Amniotic epithelial cell (primary cell): ENCODE measurements around the gene AHDC1.

ENCODE experiments used
- DNase-seq: peaks from one replicate; pipeline ENCODE4 v3.0.0-alpha.2; 2010; ENCODE audit warnings: low read depth

AHDC1 gene

DNA sequence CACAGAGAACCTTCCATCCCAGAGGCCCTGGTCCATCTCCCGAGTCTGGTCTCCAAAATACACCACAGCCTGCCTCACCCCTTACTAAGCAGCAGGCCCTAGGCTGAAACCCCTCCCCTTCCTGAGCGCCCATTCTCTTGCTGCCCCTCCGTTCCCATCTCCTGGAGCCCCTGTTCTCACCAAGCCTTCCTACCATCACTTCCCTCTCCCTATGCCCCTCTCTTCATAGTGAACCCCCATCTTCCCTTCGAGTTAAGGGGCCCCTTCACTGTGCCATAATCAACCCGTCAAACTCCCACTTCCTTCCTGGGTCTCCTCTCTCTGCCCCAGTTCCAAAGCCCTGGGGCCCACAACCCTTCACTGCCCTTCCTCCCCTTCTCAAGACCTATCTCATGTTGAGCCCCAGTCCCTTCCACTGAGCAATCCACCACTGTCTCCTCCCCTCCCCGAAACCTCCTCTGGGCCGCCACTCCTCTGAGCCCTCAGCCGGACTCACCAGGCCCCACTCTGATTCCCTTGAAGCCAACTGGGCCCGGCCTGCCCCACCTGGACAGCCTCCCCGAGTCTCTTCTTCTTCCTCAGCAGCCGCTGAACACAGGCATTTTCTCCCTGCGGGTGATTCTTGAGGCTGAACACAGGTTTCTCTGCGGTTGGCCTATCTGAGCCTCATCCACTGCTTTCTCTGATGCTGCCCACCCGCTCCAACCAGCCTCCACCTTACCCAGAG is 71.8 kb downstream of the AHDC1 start:
- DNase-seq: no peak

DNA sequence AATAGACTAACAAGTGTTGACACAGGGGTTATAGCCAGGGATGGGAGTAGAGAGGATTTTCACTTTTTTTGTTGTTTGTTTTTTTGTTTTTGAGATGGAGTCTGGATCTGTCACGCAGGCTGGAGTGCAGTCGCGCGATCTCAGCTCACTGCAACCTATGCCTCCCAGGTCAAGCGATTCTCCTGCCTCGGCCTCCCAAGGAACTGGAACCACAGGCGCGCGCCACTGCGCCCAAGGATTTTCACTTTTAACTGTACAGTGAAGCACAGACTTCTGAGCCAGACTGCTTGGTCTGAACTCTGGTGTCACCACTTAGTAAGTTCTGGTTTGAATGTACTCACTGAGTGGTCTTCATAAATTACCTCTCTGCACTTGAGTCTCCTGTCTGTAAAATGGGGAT is 73.8 kb downstream of the AHDC1 start:
- no peak for DNase-seq

- no peak for DNase-seq
Observed at GRCh38 chr1:27529704-27530018, 74.3 kb downstream of the AHDC1 start.

DNA sequence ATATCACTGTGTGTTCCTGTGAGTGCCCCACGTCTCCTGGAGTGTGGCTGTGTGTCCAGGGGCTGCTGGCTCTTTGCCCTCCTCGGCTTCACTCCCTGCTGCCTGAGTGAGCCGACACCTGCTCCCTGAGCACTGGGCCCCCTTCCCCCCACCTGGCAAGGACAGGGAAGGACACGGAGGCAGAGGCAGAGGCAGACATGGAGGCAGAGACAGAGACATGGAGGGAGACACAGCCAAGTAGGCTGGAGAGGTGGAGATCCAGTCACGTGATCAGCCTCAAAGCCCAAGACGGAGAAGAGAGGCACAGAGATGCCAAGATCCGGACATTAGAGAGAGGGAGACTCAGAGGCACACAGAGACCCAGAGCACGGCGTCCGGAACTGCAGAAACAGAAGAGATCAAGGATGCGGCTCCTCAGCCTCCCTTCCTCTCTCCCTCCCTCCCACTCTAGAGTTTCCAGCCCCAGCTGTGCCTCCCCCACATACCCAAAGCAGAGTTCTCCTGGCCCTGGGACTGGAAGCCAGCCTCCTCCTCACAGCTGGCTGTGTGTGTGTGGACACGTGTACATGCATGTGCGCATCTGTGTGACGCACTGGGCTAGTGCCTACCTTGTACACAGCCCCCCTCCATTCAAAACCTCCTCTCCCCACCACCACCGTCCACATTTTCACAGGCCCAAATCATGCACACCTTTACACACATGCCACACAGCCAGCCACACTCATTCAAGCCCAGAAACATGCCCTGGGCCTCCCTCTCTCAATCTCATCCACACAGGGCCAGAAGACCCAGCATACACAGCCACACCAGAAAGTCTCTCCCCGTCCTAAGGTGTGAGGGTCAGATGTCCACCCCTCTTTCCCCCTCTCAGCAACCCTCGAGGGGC is 74.9 kb downstream of the AHDC1 start:
- peak; percentile 89 for DNase-seq

GRCh38 chr1:27527890-27528817 is 75.8 kb downstream of the AHDC1 start:
- DNase-seq: no peak

DNA sequence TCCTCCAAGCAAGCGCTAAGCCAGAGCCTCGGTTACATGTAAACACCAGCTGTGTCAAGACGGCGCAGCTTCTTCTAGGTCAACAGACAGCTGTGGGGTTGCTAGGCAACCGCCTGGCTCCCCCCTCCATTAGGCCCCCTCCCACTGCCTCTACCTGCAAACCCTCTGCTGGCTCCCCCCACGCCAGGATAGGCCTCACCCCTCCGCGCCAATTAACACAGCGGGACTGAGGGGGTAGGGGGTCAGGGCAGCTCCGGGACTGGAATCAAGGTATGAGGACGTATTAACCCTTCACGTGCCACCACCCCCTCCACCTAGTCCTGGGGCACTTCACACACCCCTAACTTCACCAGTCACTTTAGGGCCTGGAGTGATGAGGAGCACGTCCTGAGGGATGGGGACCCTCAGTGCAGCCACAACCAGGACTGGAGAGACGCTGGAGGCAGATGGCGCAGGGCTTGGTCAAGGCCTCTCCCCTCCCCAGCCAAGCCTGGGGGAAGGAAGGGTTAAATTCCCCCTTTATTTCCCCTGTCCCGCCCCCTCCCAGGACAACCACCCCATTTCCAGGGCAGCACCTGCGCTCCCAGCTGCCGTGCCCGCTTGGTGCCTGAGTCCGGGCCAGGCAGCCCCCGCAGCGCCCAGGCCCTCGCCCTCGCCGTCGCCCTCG is 76.6 kb downstream of the AHDC1 start:
- peak; percentile 61 for DNase-seq

- DNase-seq: no peak
Observed at GRCh38 chr1:27526569-27527222, 77.2 kb downstream of the AHDC1 start.

DNA sequence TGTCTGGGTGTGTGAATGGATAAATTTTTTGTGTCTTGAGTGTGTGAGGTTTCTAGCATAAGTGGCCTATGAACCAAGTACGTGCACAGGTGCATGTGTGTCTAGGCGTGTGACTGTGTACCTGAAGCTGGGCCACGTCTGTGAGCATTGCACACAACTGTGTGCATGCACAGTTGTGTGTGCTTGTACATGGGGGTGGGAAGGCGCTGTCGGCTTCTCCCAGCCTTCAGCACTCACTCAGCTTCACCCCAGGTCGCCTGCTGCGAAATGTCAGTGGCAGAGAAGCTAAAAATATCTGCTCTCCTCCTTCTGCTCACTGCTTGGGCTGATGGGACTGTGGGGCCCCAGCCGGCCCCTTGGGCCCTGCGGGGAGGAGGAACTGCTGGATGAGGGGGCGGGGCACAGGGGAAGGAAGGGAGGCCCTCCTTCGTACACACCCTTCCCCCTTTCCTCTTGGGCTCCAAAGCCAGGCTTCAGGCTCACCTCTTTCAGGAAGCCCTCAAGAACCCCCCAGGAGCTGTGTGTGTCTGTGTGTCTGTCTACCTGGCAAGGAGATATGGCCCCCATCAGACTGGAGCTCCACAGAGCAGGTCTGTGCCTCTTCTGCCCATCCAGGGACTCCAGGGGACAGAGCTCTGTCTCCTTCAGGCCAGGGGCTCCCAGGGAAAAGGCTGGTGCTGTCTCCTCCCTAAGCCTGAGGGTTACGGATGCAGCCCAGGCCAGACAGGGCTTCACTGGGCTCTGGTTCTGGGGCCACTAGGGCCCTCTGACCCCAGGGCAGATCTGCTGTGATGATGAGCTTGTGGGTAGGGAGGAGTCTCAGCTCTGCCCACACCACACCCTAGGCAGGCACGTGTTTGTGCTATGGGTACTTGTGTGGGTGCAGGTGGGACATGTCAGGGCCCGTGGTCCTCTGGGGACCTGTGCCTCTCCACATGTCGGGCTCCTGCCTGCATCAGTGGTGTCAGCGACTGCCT is 78.4 kb downstream of the AHDC1 start:
- no peak for DNase-seq

DNA sequence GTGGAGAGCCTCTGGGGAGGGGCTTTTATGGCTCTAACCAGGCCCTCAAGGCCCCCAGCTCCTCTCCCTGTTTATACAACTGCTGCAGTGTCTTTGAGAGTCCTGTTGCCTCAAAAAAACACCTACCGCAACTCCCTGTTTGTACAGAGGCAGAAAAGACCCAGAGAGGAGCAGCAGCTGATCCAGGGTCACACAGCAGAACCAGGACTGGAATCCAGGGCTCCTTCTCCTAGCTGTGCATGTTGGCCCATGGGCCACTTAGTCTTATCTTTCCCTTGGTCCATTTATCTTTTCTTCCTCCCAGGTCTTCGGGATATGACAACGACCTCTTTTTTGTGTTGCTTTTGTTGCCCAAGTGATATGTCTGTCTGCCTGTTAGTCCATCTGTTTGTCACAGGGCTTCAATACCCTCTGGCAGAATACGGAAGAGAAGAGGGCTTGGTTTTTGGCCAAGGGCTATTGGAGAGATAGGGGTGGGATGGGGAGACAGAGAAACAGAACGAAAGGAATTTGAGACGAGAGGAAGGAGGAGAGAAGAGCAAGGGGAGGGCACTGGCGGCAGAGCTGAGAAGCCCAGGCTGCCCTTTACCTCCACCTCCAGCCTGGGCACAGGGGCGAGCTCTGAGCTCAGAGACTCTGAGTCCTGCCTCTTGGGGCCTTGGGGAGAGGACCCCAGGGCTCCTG is 80.5 kb downstream of the AHDC1 start:
- no peak for DNase-seq

DNA sequence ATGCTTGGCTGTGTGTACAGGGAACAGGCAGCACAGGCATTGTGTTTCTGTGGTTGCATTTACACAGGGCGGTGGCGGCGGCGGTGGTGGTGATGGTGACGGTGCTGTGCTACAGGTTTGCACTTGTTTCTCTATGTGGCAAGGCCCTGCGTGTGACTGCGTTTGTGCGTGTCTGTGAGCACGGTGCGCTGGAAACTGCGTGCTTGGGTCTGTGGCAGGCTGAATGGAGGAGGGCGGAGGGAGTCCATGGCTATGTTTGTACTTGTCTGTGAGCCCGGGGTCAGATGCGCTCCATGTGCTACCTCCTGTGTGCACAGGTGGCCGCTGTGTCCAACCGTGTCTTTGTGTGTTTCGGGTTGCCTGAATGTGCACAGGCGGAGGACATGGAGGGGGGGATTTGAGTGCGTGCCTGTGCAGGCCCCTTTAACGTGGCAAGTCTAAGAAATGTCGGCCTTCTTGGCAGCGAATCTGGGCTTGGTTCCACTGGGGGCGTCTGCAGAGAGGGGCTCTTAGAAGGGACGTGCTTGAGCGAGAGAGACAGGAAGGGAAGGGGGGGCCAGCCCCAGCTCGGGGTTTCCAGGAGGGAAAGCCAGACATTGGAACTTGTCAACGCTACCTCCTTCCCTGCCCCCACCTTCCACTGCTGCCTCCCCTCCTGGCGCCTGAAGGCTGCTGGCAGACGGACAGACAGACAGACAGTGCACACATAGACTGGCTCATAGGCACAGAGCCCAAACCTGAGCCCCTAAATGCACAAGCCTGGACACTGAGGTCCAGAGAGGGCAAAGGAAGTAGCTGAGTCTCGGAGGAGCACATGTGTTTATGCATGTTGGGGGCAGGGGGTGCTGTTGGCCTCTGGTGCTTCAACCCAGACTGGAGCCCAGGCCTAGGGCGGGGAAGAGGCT is 81.3 kb downstream of the AHDC1 start:
- no peak for DNase-seq

DNA sequence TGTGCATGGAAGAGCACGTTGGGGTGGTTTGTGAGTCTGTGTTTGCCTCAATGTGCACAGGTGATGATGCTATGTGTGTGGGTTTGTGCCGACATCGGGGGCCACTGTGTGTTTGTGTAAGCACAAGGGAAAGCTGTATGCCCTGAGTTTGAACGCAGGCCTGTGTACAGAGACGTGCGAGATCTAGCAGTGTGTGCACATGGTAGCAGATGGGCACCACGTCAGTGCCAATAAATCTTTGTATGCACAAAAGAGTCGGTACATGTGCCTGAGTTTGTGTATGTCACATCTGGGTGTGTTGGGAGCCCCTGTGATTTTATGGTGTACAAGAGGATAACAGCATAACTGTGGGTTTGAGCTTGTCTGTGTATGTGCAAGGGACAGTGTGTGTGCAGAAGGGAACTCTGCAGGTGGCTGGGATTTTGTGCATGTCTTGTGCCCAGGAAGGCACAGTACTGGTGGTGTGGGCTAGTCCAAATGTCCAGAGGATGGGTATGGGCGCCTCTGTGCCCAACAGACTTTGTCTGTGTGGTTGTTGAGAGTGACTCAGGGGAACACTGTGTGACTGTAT is 82.0 kb downstream of the AHDC1 start:
- DNase-seq: no peak

- no peak for DNase-seq
Observed at GRCh38 chr1:27521336-27521831, 82.6 kb downstream of the AHDC1 start.

DNA sequence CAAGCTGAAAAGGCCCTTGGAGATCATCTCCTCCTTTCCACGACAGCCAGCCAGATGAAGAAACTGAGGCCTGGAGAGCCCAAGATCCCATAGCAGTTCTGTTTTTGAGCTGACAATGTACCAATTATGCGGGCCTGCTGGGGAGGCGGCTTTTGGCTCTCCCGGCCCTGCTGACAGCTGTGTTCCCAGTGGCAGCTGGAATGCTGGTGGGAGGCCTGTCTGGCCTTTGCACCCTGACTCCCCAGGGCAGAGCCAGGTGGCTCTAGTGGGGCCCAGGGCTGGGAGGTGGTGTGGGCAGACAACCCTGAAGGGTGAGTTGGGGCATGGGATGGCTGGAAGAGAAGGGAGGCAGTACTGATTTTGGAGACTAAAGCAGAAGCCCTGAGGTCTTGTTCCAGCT is 83.3 kb downstream of the AHDC1 start:
- DNase-seq: no peak

DNA sequence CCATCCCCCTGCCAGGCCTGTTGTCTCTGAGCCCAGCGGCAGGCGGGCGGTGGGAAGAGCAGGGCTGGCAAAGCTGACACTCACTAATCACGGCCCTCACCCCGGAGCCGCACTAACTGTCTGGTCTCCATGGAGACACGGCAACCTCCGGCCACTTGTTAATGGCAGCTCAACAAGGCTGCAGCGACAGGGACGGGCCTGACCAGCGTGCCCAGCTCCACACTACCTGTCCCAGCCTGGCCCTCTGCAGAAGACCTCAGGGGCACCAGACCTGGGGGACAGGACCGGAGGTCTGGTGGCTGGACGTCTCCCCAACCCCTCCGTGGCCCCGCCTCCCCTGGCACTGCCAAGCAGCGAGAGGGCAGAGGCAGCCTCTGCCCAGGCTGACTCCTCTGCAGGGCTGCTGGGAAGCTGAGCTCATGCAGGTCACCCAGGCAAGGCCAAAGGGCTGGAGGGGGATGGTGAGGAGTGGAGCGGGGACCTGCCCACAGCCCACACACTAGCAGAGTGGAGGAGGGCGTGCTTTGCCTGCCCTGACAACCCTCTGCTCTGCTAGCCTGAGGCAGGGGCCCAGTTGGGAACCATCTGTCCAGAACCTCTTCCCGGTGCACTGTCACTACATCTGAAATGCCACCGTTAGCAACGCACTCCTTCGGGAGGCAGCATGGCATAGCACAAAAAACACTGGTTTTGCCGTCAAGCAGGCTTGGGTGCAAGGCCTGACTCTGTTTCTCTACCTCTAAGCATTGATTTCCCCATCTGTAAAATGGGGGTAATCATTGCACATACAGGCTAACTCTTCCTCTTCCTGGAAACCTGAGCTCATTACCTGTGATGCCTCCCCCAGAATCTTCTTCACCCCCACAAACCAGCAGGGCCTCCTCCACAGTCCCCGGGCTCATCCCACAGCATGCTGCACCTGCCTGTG is 84.3 kb downstream of the AHDC1 start:
- DNase-seq: no peak

GRCh38 chr1:27518808-27519207 is 85.1 kb downstream of the AHDC1 start:
- DNase-seq: no peak

DNA sequence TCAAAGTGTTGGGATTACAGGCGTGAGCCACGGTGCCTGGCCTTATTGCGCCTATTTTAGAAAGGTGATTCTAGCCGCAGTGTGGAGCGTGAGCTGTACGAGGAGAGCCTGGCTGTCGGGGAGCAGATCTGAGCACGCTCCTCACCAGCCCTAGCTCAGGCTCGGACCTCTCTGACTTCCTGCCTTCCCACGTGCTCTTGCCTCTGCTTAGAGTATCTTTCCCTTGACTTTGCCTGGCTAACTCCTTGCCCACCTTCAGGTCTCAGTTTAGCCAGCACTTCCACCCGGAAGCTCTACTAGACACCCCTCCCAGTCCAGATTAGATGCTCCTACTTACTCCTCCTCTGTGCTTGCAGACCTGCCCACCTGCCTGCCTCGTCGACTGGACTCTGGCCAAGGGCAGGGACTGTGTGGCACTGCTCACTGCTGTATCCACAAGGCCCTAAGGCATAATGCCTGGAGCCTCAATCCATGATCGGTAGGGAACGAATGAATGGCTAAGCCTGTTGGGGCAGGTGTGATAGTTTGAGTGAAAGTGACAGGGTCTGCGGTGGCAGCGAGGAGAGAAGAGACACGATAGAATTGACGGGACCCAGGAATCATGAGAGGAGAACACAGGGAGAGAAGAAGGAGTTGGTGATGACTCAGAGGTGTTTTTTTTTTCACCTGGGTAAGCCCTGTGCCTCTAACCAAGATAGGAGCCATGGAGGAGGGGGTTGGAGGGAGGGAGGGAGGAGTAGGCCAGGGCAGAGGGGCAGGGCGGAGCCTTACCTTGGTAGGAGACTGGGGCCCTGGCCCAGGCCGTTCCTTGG is 85.8 kb downstream of the AHDC1 start:
- DNase-seq: no peak
